Large intestine (tissue), 3 donors: ENCODE measurements around the gene PIGM. TPM values are rescaled to one million over a fixed set of nuclear protein-coding genes. Genes with fewer than 3 reads are reported as not detected.

Experiments used
- DNase-seq, 2 donors: peaks; one replicate each; pipeline versions ENCODE4 v3.0.0 to v3.0.0-alpha.2; 2013
- H3K27ac ChIP-seq: one replicate; pipeline ENCODE4 v1.5.1; 2013; ENCODE audit warnings: low read length
- H3K27me3 ChIP-seq: 2 replicates; pipeline ENCODE4 v1.6.1; 2013; ENCODE audit warnings: low read length; ENCODE audit not compliant: control insufficient read depth, insufficient read depth
- H3K36me3 ChIP-seq: 2 replicates; pipeline ENCODE4 v1.6.1; 2013; ENCODE audit warnings: low read length; ENCODE audit not compliant: control insufficient read depth, insufficient read depth
- H3K4me1 ChIP-seq: one replicate; pipeline ENCODE4 v1.6.1; 2013; ENCODE audit warnings: low read length; ENCODE audit not compliant: control insufficient read depth, insufficient read depth
- H3K4me3 ChIP-seq: one replicate; pipeline ENCODE4 v1.5.1; 2013; ENCODE audit warnings: low read length
- H3K9me3 ChIP-seq: one replicate; pipeline ENCODE4 v1.6.1; 2013; ENCODE audit warnings: mild to moderate bottlenecking, low read depth, low read length, moderate library complexity; ENCODE audit not compliant: control insufficient read depth
- WGBS: methylation state at CpG from one replicate; pipeline ENCODE4 v1.1.5; 2013; ENCODE audit warnings: low lambda C conversion rate; ENCODE audit not compliant: insufficient coverage; 5-methylcytosine and 5-hydroxymethylcytosine counted together
- polyA plus RNA-seq: library from polyadenylated mRNA; unstranded; fragments of 120-200 nt; gene quantifications from one replicate; pipeline ENCODE4 v1.2.1, GENCODE V29; 2013

The PIGM gene
- polyA plus RNA-seq, 1 donor: 13.1 TPM

DNA sequence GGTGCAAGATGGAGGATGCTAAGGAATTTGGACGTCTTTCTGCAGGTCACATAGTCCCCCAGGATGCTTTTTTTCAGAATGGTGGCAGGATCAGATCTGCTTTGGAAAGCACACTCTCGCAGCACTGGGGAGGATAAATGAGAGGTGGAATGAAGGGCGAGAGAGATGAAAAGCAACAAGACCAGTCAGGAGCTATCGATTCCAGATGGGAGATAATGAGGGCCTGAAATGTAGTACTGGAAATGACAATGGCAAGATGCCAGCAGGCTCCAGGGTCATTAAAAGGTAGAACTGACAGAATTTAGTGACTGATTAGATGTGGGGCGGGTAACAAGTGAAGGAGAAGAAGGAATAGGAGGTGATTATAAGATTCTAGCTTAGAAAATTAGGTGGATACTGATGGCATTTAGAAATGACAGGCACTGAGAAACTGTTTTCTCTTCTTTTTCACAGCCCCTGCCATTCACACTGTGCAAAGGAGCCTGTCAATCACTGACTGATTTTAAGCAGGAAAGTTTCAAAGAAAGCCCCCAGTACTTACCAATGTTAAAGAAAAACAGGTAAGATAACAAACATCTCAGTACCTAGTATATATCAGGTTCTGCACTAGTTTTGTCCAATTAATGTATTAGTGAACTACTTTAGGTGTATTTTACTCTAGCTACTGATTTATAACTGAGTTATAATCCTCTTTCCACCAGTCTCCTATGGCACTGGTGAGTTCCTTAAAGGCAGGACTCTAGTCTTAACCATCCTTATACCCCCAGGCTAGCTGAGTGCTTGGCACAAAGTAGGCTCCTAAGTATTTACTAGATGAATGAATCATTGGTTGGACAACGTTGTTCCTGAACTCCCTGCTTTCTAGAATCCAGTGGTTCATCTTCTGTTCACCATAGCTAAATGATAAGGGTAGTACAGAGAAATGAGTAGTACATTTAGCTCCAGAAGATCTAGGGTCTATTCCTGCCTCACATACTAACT lies 9.2 kb downstream of the PIGM start:
- Histone ChIP-seq H3K27ac (no peak overlapping the region), H3K9me3 (no peaks in the 10 kb centered on the region), H3K4me3 (no peak overlapping the region), H3K4me1 (peaks cover 11% of the 10 kb centered on the region), H3K27me3 (no peaks in the 10 kb centered on the region), H3K36me3 (no peaks in the 10 kb centered on the region)
- no peak for DNase-seq
- WGBS: 20% methylated on average over 1 of the region's 6 CpGs

DNA sequence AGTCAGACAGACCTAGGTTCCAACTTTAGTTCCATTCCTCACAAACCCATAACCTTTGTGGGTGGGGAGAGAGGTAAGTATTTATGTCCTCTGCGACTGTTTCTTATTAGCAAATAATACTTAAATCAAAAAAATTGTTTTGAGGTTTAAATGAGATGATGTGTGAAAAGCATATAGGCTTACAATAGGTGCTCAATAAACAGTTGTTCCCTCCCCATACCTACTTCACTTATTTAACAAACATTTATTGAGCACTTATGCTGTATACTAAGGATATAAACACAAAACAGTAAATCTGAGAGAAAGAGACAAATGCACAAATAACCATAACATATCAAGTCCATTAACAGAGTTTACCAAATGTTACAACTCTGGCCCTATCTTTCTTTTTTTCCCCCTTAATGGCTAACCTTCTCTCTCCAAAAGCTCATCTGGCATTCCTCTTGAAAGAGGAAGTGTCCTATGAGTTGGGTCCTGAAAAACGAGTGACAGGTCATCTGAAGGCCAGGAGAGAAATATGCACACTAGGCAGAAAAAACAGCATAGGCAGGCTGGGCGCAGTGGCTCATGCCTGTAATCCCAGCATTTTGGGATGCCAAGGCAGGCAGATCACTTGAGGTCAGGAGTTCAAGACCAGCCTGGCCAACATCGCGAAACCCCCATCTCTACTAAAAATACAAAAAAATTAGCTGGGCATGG lies 10.3 kb downstream of the PIGM start:
- Histone ChIP-seq H3K4me3 (no peak overlapping the region), H3K4me1 (peaks cover 11% of the 10 kb centered on the region), H3K27ac (no peak overlapping the region), H3K9me3 (no peaks in the 10 kb centered on the region), H3K36me3 (no peaks in the 10 kb centered on the region), H3K27me3 (no peaks in the 10 kb centered on the region)
- DNase-seq: no peak
- WGBS: no CpG with 5 or more reads among the region's 5 CpGs

DNA sequence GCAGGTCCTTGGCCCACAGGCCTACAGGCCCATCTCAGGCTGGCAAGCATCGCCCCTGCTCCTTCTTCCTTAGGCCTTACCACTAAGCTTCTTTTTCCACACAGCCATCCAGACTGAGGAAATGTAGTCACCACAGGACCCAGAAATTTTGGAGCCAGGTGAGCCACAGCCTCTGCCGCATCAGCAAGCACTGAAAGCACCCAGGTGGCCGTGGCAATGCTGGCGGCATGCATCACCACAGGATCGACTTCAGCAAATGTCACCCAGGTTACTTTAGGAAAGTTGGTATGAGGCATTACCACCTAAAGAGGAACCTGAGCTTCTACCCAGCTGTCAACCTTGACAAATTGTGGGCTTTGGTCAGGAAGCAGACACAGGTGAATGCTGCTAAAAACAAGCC lies 11.6 kb downstream of the PIGM start:
- no peak overlapping the region for H3K4me3 ChIP-seq
- H3K9me3 ChIP-seq: no peaks in the 10 kb centered on the region
- DNase-seq: no peak
- no peaks in the 10 kb centered on the region for H3K36me3 ChIP-seq
- H3K27ac ChIP-seq: no peak overlapping the region
- H3K27me3 ChIP-seq: no peaks in the 10 kb centered on the region
- WGBS: no CpG with 5 or more reads among the region's 5 CpGs
- peaks cover 11% of the 10 kb centered on the region for H3K4me1 ChIP-seq

DNA sequence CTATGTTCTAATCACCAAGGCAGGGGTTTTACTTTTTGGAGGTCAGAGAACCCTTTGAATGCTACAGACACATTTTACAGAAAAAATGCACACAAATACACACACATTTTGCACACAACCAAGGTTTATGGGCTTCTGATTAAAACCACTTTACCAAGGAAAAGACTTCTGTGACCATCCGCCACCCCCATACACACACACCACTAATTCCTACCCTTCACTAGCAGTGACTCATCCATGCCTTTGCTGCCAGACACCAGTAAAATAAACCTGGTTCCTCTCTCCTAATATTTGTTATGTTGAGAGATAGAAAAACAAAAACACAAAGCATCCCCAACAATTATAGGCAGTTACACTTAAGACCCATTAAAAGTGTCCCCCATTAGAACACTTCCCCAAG lies 12.9 kb downstream of the PIGM start:
- Histone ChIP-seq H3K9me3 (no peaks in the 10 kb centered on the region), H3K4me1 (peaks cover 6% of the 10 kb centered on the region), H3K4me3 (no peak overlapping the region), H3K27me3 (no peaks in the 10 kb centered on the region), H3K27ac (no peak overlapping the region), H3K36me3 (no peaks in the 10 kb centered on the region)
- no peak for DNase-seq
- no CpG with 5 or more reads among the region's 1 CpG for whole genome bisulfite sequencing

DNA sequence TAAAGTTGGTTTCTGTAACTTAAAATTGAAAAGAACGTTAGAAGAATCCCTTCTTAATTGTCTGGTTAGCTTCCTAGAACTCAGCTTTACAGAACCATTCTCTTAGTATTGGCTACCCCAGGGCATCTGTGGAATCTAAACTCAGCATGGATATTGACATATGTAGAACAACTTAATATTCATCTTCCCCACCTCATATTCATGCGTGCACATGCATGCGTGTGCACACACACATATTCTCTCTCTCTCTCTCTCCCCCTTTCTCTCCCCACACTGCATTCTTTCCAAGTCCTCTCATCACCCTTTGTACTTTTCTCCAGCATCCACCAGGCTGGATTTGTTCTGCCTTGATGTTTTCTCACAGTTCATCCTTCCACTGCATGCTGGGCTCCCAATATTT lies 13.4 kb downstream of the PIGM start:
- H3K36me3 ChIP-seq: no peaks in the 10 kb centered on the region
- 93% methylated on average over 3 of the region's 3 CpGs for WGBS
- no peaks in the 10 kb centered on the region for H3K27me3 ChIP-seq

DNA sequence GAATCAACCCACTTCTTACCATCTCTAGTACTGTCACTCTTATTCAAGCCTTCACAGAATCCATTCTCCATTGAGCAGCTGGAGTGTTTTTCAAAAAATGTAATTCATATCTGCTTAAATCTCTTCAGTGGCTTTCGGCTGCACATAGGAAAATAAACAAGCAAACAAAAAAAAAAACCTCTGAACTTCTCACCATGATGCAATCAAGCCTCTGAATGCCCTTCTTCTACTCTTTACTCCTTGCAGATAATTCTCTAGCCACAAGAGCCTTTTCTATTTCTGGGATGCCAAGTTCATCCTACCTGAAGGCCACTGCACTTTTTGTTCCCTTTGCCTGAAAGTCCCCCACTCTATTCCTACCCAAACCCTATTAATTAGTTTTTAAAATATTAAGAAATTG lies 14.2 kb downstream of the PIGM start:
- H3K9me3 ChIP-seq: no peaks in the 10 kb centered on the region
- no peak overlapping the region for H3K4me3 ChIP-seq
- H3K27ac ChIP-seq: no peak overlapping the region
- no peaks in the 10 kb centered on the region for H3K36me3 ChIP-seq
- WGBS: 86% methylated on average over 1 of the region's 1 CpG
- no peaks in the 10 kb centered on the region for H3K4me1 ChIP-seq
- no peaks in the 10 kb centered on the region for H3K27me3 ChIP-seq
- no peak for DNase-seq

More for the DNA sequence above, 13.4 kb downstream of the PIGM start:
- Histone ChIP-seq H3K4me3 (no peak overlapping the region), H3K27ac (no peak overlapping the region), H3K9me3 (no peaks in the 10 kb centered on the region), H3K4me1 (peaks cover under 1% of the 10 kb centered on the region)
- DNase-seq: no peak

DNA sequence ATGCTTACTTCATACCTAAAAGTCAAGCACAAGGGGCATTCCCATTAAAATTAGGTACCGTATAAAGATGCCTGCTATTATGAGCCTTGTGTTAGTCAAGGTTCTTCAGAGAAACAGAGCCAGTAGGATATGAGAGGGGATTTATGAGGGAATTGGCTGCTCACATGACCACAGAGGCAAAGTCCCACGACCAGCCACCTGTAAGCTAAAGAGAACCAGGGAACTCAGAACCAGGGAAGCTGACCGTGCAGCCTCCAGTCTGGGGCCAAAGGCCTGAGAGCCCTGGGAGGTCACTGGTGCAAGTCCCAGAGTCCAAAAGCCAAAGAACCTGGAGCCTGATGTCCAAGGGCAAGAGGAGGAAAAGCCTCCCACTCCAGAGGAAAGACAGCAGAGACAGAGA lies 20.0 kb downstream of the PIGM start:
- no CpG with 5 or more reads among the region's 3 CpGs for WGBS
- Histone ChIP-seq H3K9me3 (no peaks in the 10 kb centered on the region), H3K27me3 (no peaks in the 10 kb centered on the region)

DNA sequence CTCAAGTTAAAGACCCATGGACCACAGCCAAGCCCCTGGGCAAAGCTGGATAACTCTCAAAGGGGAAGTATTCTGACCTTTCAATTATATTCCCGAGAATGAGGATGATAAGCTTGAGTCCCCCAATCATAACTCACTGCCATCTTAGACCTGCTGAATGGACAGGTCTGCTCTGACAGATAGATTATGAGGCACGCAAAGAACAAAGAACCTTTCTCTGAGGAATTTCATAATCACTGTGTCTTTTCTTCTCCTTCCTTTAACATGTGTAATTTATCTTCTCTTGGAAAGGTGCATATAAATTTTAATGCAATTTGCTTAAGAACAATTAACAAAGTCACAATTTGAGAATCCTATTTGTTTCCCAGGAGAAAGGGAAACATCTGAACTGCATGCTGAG lies 22.0 kb downstream of the PIGM start:
- no peak overlapping the region for H3K4me3 ChIP-seq

More for the DNA sequence above, 20.0 kb downstream of the PIGM start:
- peak; percentile 86 to 92 for DNase-seq
- no peak overlapping the region for H3K4me3 ChIP-seq
- peak overlapping the region; percentile 63 for H3K27ac ChIP-seq
- H3K4me1 ChIP-seq: peaks cover 35% of the 10 kb centered on the region
- H3K36me3 ChIP-seq: no peaks in the 10 kb centered on the region

DNA sequence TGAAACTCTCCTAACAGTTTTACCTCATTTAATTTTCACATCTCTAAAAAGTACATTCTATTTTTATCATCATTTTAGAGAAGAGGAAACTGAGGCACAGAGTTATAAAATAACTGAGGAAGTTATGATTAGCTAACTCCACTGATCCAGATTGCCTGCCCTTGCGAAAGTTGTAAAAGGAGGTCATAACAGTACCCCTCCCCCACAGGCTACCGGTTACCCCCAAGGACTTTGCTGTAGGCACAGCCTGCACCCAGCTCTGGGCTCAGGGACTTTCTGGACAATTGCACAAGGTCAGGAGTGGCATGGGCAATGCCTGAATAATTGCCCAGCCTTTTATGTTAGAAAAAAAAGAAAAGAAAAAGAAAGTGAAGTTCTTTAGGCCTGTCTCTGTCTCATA lies 22.7 kb downstream of the PIGM start:
- peaks cover 53% of the 10 kb centered on the region for H3K4me1 ChIP-seq
- H3K36me3 ChIP-seq: no peaks in the 10 kb centered on the region
- WGBS: no CpG with 5 or more reads among the region's 2 CpGs
- no peaks in the 10 kb centered on the region for H3K9me3 ChIP-seq
- no peak overlapping the region for H3K4me3 ChIP-seq
- peak overlapping the region; percentile 17 for H3K27ac ChIP-seq
- DNase-seq: peak in 1 of 2 donors; percentile 32
- H3K27me3 ChIP-seq: no peaks in the 10 kb centered on the region

More for the DNA sequence above, 22.0 kb downstream of the PIGM start:
- H3K9me3 ChIP-seq: no peaks in the 10 kb centered on the region
- peak overlapping the region; percentile 17 for H3K27ac ChIP-seq
- H3K27me3 ChIP-seq: no peaks in the 10 kb centered on the region
- no peak for DNase-seq
- peaks cover 45% of the 10 kb centered on the region for H3K4me1 ChIP-seq
- 60% methylated on average over 1 of the region's 2 CpGs for WGBS
- no peaks in the 10 kb centered on the region for H3K36me3 ChIP-seq

DNA sequence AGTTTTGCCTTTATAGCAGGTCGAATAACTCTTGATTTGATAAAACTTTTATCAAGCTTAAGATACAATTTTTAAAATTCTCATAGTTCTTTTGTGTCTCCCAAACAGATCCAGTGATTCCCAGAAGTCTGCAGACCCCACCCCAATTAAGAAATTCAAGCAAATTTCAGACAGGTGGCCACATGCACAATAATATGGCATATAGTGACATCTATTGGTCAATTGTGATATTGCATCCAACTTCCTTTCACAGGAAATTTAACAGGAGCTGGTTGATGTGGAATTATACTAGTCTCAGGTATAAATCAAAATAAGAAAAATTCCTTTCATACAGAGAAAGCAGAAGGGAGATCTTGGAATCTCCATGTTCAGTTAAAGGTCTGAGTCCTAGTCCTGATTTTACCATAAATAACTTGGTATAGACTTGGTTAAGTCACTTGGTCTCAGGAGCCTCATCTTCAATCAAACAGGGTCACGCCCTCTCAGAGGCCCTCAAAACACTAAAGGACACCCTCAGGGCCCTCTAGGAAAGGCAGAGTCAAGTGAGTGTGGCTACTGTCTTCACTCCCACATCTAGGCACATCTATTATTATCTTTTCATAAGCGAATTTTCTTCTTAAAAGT lies 24.1 kb downstream of the PIGM start:
- no CpG with 5 or more reads among the region's 3 CpGs for WGBS
- no peak overlapping the region for H3K4me3 ChIP-seq
- no peak for DNase-seq
- H3K36me3 ChIP-seq: no peaks in the 10 kb centered on the region
- peaks cover 66% of the 10 kb centered on the region for H3K4me1 ChIP-seq
- H3K27me3 ChIP-seq: no peaks in the 10 kb centered on the region
- no peaks in the 10 kb centered on the region for H3K9me3 ChIP-seq
- H3K27ac ChIP-seq: no peak overlapping the region
